PC-3 (cell line): ENCODE data around the gene PTH2.

Experiments used
- CTCF ChIP-seq: fragments of 300-600 bp; sonication (generic); conservative IDR thresholded peaks from 2 replicates; pipeline ENCODE4 v1.5.1; 2017; ENCODE audit warnings: antibody characterized with exemption, low read depth, mild to moderate bottlenecking, low read length
- EZH2 ChIP-seq: fragments of 300-600 bp; sonication (generic); IDR thresholded peaks from one replicate; pipeline ENCODE4 v1.6.1; 2017; ENCODE audit warnings: antibody characterized with exemption, mild to moderate bottlenecking, low read length; ENCODE audit not compliant: unreplicated experiment

DNA sequence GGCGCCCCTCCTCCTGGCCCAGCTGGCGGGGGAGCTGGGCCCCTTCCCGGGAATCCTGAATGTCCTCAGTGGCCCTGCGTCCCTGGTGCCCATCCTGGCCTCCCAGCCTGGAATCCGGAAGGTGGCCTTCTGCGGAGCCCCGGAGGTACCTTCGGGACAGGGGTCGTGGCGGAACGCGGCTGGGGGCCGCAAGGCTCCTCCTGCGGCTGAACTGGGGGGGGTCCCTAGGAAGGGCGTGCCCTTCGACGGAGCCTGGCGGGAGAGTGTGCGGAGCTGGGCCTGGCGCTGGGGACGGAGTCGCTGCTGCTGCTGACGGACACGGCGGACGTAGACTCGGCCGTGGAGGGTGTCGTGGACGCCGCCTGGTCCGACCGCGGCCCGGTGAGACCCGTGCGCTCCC, 38.4 kb upstream of the PTH2 start:
- TF ChIP-seq CTCF (no peak), EZH2 (no peak)
